HepG2 (cell line): ENCODE results near the gene COBL. TPM values are rescaled to one million over a fixed set of nuclear protein-coding genes. Genes with fewer than 3 reads are reported as not detected.

ENCODE experiments used
- AKAP8 ChIP-seq: sonication (generic); formaldehyde crosslinking; IDR thresholded peaks from 2 replicates; pipeline ENCODE4 v1.5.1; 2020; ENCODE audit warnings: mild to moderate bottlenecking, missing genetic modification reagents
- ARID5B ChIP-seq: IDR thresholded peaks from 2 replicates; pipeline ENCODE4 v1.4.0; 2020; ENCODE audit warnings: mild to moderate bottlenecking, missing genetic modification reagents
- ATF7-NPFF ChIP-seq: sonication (generic); formaldehyde crosslinking; IDR thresholded peaks from 2 replicates; pipeline ENCODE4 v1.8.1; 2023; ENCODE audit warnings: mild to moderate bottlenecking, low read depth, missing genetic modification reagents, moderate library complexity
- CREBL2 ChIP-seq: sonication (generic); formaldehyde crosslinking; IDR thresholded peaks from 2 replicates; pipeline ENCODE4 v1.8.1; 2023; ENCODE audit warnings: missing genetic modification reagents, mild to moderate bottlenecking, borderline replicate concordance
- RNF2 ChIP-seq: fragments of 450-650 bp; conservative IDR thresholded peaks from 2 replicates; pipeline ENCODE4 v1.6.1; 2016; ENCODE audit warnings: low read depth
- SKI ChIP-seq: fragments of 450-650 bp; IDR thresholded peaks from one replicate; pipeline ENCODE4 v1.6.1; 2018; ENCODE audit warnings: mild to moderate bottlenecking; ENCODE audit not compliant: partially characterized antibody
- SMYD3 ChIP-seq: sonication (generic); formaldehyde crosslinking; IDR thresholded peaks from 2 replicates; pipeline ENCODE4 v1.8.1; 2023; ENCODE audit warnings: mild to moderate bottlenecking, missing genetic modification reagents
- TBL1XR1 ChIP-seq: fragments of 150-350 bp; IDR thresholded peaks from 2 replicates; pipeline ENCODE4 v1.6.1; 2014; ENCODE audit warnings: borderline replicate concordance, low read length; ENCODE audit not compliant: partially characterized antibody
- ZBTB39 ChIP-seq: sonication (generic); formaldehyde crosslinking; IDR thresholded peaks from 2 replicates; pipeline ENCODE4 v1.5.0; 2020; ENCODE audit warnings: missing genetic modification reagents
- ZHX2 ChIP-seq, 2 experiments: sonication (generic) in 1 of 2; formaldehyde crosslinking in 1 of 2; IDR thresholded peaks; 2 replicates each; pipeline versions ENCODE4 v1.6.1 to v1.9.0; 2014 to 2022; ENCODE audit warnings: antibody characterized with exemption in 1 of 2, borderline replicate concordance in 1 of 2, inconsistent platforms in 1 of 2, low read depth in 1 of 2, missing genetic modification reagents in 1 of 2
- ZNF484 ChIP-seq: sonication (generic); formaldehyde crosslinking; IDR thresholded peaks from 2 replicates; pipeline ENCODE4 v1.5.1; 2020; ENCODE audit warnings: mild to moderate bottlenecking, low read depth, missing genetic modification reagents, borderline replicate concordance
- ZNF678 ChIP-seq: sonication (generic); formaldehyde crosslinking; IDR thresholded peaks from 2 replicates; pipeline ENCODE4 v1.4.0; 2020; ENCODE audit warnings: mild to moderate bottlenecking, missing genetic modification reagents
- ZNF737 ChIP-seq: sonication (generic); formaldehyde crosslinking; IDR thresholded peaks from 2 replicates; pipeline ENCODE4 v1.5.0; 2020; ENCODE audit warnings: missing genetic modification reagents, mild to moderate bottlenecking, borderline replicate concordance
- ZNF83 ChIP-seq: sonication (generic); formaldehyde crosslinking; IDR thresholded peaks from 2 replicates; pipeline ENCODE4 v1.4.0; 2020; ENCODE audit warnings: missing genetic modification reagents, mild to moderate bottlenecking, borderline replicate concordance
- ZSCAN25 ChIP-seq: sonication (generic); formaldehyde crosslinking; IDR thresholded peaks from 2 replicates; pipeline ENCODE4 v1.8.0; 2022; ENCODE audit warnings: mild to moderate bottlenecking, missing genetic modification reagents
- polyA plus RNA-seq, 8 experiments: library from polyadenylated mRNA; depleted of rRNA in 3 of 8; stranded (reverse) in 7 of 8; unstranded in 1 of 8; fragments of >200 nt; fragmentation: Illumina TruSeq in 4 of 8; extraction: Trizol in 4 of 8; gene quantifications; 2 replicates each; pipeline versions ENCODE4 v1.2.1 to v1.2.3, GENCODE V29; 2011 to 2016; ENCODE audit warnings: low read depth in 4 of 8, missing spikeins in 1 of 8, mixed read lengths in 1 of 8; ENCODE audit not compliant: insufficient read depth in 1 of 8
- total RNA-seq, 5 experiments: library from RNA; depleted of rRNA; stranded (reverse); fragments of >200 nt; fragmentation: Illumina TruSeq; extraction: Trizol; gene quantifications; 2 replicates each; pipeline ENCODE4 v1.2.3, GENCODE V29; 2016; ENCODE audit warnings: low read depth in 1 of 5

The COBL gene
- total and polyA plus RNA-seq, 2 of the 13 experiments (the other 11 are each of a cell fraction or from before 2014, with no cell fraction given): 3.8 to 4.9 TPM

GRCh38 chr7:51316262-51316665, 345 bp downstream of the COBL start (continued):
- TF ChIP-seq ARID5B (CRISPR knock-in tag) (no peak), CREBL2 (no peak), ZSCAN25 (CRISPR knock-in tag) (no peak; the same call in 1 of the 2 replicates), SMYD3 (CRISPR knock-in tag) (no peak), ZNF83 (CRISPR knock-in tag) (no peak), ZNF678 (CRISPR knock-in tag) (peak; percentile 2; the same call in 1 of the 2 replicates), AKAP8 (CRISPR knock-in tag) (no peak), SKI (peak; percentile 55), ATF7-NPFF (CRISPR knock-in tag) (0 out of 2 replicates have a peak, but pooled peaks have one; percentile 4), ZHX2 (IDR thresholded peaks at IDR 0.05; ENCODE audit: low read depth) (no peak), ZHX2 (CRISPR knock-in tag; IDR thresholded peaks at IDR 0.05; ENCODE audit: borderline replicate concordance) (no peak), ZNF484 (no peak), ZNF737 (CRISPR knock-in tag) (no peak), ZBTB39 (no peak), RNF2 (peak; percentile 55; the same call in 1 of the 2 replicates), TBL1XR1 (no peak)
